KOPT-K1 (cell line): Measurements from ENCODE around the gene TMEM41B.
"Not testable (repeated sequence)": the region's sequence is repeated elsewhere in the genome, so short reads cannot be mapped to it uniquely, and the experiment has no call there.

Experiments used
- H3K27ac ChIP-seq: fragments of 200-600 bp; sonication (generic); 2 replicates; pipeline ENCODE4 v1.5.1; 2016; ENCODE audit warnings: antibody characterized with exemption, mild to moderate bottlenecking, low read depth, low read length; ENCODE audit not compliant: poor library complexity, severe bottlenecking
- H3K36me3 ChIP-seq: fragments of 200-600 bp; sonication (generic); 2 replicates; pipeline ENCODE4 v1.5.1; 2017; ENCODE audit warnings: antibody characterized with exemption, mild to moderate bottlenecking, low read length, moderate library complexity; ENCODE audit not compliant: insufficient read depth
- H3K9me3 ChIP-seq: fragments of 200-600 bp; sonication (generic); 2 replicates; pipeline ENCODE4 v1.5.1; 2017; ENCODE audit warnings: antibody characterized with exemption, low read length, mild to moderate bottlenecking; ENCODE audit not compliant: insufficient read depth, poor library complexity, severe bottlenecking

Gene TMEM41B

DNA sequence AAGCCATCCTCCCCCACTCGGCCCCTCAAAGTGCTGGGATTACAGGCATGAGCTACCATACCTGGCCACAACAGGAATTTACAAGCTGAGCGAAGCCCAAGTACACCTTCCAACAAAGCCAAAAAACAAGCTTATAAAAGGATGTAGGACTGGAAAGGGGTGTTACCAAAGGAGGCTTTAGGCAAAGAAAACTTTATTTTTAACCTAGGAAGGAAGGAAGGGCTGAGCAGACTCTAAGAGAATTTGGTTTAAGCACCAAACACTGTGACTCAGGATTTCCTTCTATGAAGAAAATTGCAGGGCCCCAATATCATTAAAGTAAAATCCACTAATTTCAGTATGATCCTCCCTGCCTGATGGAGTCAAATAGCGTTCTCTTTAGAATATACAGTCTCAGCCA is 61.3 kb downstream of the TMEM41B start:
- Histone ChIP-seq H3K9me3 (no peaks in the 10 kb centered on the region), H3K27ac (peak overlapping the region; percentile 5), H3K36me3 (peaks cover 5% of the 10 kb centered on the region; the same call in 1 of the 2 replicates)

DNA sequence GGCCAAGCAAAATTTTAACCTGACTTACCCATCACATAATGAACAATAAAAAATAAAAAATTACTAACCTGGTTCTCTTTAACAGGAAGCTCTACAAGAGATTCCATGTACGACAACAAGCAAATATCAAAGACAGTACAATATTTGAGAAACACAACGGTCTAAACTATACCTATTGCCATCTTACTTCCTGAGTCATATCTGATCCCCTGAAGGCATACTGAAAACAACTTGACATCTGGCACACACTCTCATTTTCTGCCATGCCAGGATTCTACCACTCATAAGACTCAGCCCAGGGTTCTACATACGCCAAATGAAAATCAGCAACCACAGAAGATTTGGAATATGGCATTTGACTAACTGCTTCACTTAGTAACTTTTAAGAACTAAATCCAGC is 63.1 kb downstream of the TMEM41B start:
- no peaks in the 10 kb centered on the region for H3K9me3 ChIP-seq
- peak overlapping the region; percentile 54 for H3K27ac ChIP-seq
- peaks cover 5% of the 10 kb centered on the region; the same call in 1 of the 2 replicates for H3K36me3 ChIP-seq

DNA sequence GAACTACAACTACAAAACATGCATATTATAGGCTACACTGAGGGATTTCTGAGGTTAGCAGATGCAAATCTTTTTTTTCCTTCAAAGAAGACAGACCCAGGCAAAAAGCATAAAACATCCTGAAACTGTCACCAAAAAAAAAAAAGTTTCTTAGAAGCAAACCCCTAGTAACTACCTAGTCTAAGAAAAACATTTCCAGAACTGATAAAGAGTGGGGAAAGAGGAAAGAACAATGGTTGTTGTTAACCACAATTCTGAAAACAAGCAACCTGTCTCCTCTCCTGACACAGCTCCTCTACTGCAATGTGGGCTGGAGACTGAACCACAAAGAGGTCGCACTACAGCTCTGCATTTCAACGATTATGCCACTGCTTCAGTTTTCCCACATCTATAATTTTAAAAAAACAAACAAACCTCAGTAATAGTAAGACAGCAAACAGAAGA is 64.2 kb downstream of the TMEM41B start:
- Histone ChIP-seq H3K27ac (peak overlapping the region; percentile 54), H3K9me3 (no peaks in the 10 kb centered on the region), H3K36me3 (peaks cover 2% of the 10 kb centered on the region; the same call in 1 of the 2 replicates)

DNA sequence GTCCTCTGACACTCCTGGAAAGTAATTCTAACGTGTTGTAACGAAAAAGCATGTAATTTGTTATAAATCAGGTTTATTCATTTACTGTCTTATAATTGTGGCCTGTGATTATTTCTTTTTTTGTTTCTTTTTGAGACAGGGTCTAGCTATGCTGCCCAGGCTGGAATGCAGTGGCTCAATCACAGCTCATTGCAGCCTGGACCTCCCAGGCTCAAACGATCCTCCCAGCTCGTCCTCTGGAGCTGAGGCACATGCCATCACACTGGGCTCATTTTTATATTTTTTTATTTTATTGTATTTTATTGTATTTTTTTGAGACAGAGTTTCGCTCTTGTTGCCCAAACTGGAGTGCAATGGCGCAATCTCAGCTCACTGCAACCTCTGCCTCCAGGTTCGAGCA is 65.1 kb downstream of the TMEM41B start:
- Histone ChIP-seq H3K36me3 (no peaks in the 10 kb centered on the region), H3K9me3 (no peaks in the 10 kb centered on the region), H3K27ac (no peak overlapping the region)

DNA sequence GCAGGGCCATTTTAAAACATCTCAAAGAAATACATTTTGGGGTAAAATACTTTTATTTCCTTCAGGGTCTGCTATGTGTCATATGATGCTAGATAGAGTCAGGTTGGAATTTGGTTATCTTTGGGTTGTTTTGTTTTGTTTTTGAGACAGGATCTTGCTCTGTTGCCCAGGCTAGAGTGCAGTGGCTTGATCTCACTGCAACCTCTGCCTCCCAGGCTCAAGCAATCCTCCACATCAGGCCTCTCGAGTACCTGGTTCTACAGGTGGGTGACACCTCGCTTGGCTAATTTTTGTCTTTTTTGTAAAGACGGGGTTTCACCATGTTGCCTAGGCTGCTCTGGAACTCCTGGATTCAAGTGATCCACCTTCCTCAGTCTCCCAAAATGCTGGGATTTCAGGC is 66.5 kb downstream of the TMEM41B start:
- H3K27ac ChIP-seq = no peak overlapping the region
- no peaks in the 10 kb centered on the region for H3K36me3 ChIP-seq
- H3K9me3 ChIP-seq = no peaks in the 10 kb centered on the region

DNA sequence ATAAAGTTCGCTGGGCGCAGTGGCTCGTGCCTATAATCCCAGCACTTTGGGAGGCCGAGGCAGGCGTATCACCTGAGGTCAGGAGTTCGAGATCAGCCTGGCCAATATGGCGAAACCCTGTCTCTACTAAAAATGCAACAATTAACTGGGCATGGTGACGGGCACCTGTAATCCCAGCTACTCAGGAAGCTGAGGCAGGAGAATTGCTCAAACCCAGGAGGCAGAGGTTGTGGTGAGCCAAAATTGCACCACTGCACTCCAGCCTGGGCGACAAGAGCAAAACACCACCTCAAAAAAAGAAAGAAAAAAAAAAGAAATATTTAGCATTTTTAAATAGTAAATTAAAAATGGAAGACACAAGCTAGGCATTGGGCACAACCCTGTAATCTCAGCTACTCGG is 78.2 kb downstream of the TMEM41B start:
- peaks cover 21% of the 10 kb centered on the region for H3K9me3 ChIP-seq
- not testable (repeated sequence) for H3K27ac ChIP-seq, H3K36me3 ChIP-seq

DNA sequence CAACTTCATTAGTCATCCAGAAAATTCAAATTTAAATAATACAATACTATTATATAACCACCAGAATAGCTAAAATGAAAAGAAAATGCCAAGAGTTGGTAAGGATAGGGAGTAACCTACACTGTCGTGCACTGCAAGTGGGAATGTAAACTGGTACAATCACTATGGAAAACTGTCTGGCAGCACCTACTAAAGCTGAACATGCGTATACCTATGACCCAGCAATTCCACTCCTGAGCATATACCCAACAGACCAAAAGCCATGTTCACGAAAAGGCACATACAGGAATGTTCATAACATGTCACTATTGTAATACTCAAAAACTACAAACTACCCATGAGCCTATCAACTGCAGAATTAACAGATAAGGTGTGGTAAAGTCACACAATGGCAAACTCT is 81.9 kb downstream of the TMEM41B start:
- peaks cover 21% of the 10 kb centered on the region for H3K9me3 ChIP-seq
- H3K36me3 ChIP-seq = 0 out of 2 replicates have a peak, but pooled peaks cover 8% of the 10 kb centered on the region
- no peak overlapping the region for H3K27ac ChIP-seq

DNA sequence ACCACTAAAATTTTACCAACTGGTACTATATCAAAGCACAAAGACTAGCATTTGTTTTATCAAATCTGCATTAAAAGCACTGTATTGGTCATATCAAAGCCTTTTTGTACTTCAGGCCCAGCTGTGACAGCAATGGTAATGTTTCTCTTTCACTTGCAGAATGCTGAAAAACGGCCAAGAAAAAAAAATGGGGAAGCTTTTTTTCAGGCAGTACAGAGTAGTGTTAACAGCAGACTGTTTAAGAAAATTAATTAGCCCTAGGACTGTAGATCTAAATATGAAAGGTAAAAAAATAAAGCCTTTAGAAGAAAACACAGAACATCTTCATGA is 82.6 kb downstream of the TMEM41B start:
- Histone ChIP-seq H3K9me3 (peaks cover 21% of the 10 kb centered on the region), H3K36me3 (0 out of 2 replicates have a peak, but pooled peaks cover 8% of the 10 kb centered on the region), H3K27ac (peak overlapping the region; percentile 55)
